Measurements from ENCODE around the gene CTNNBL1.

Gene CTNNBL1

GRCh38 chr20:37882961-37883712 lies 189.3 kb downstream of the CTNNBL1 start:
- DNase-seq: no peak

GRCh38 chr20:37885042-37885441 lies 191.2 kb downstream of the CTNNBL1 start:
- no peak for DNase-seq

GRCh38 chr20:37885593-37886503 lies 192.0 kb downstream of the CTNNBL1 start:
- no peak for DNase-seq

- DNase-seq: no peak
Observed at GRCh38 chr20:37886851-37887297, 193.0 kb downstream of the CTNNBL1 start.

- DNase-seq: no peak
Observed at GRCh38 chr20:37888641-37889040, 194.8 kb downstream of the CTNNBL1 start.

- no peak for DNase-seq
Observed at GRCh38 chr20:37890108-37890507, 196.3 kb downstream of the CTNNBL1 start.

- no peak for DNase-seq
Observed at GRCh38 chr20:37890643-37891042, 196.8 kb downstream of the CTNNBL1 start.

GRCh38 chr20:37892001-37892400 lies 198.2 kb downstream of the CTNNBL1 start:
- no peak for DNase-seq

- no peak for DNase-seq
Observed at GRCh38 chr20:37893566-37894241, 199.9 kb downstream of the CTNNBL1 start.

GRCh38 chr20:37894454-37894853 lies 200.6 kb downstream of the CTNNBL1 start:
- no peak for DNase-seq

GRCh38 chr20:37895166-37895565 lies 201.3 kb downstream of the CTNNBL1 start:
- no peak for DNase-seq

GRCh38 chr20:37896932-37897548 lies 203.2 kb downstream of the CTNNBL1 start:
- DNase-seq: no peak

GRCh38 chr20:37898233-37899104 lies 204.6 kb downstream of the CTNNBL1 start:
- DNase-seq: no peak

- no peak for DNase-seq
Observed at GRCh38 chr20:37899105-37900045, 205.5 kb downstream of the CTNNBL1 start.

- DNase-seq: no peak
Observed at GRCh38 chr20:37901240-37901639, 207.4 kb downstream of the CTNNBL1 start.

- no peak for DNase-seq
Observed at GRCh38 chr20:37901654-37902503, 208.0 kb downstream of the CTNNBL1 start.

GRCh38 chr20:37902504-37903313 lies 208.9 kb downstream of the CTNNBL1 start, which contains the start of gene VSTM2L:
VSTM2L (plus strand) TSS chr20:37903127; CDS start chr20:37903351, 224 bp downstream.
- no peak for DNase-seq

- no peak for DNase-seq
Observed at GRCh38 chr20:37903317-37904007, 209.6 kb downstream of the CTNNBL1 start.

All from hippocampal formation (tissue), 2 donors.